HG03159 (cell line): Measurements from ENCODE around the gene STARD7.
"Not testable (repeated sequence)": the region's sequence is repeated elsewhere in the genome, so short reads cannot be mapped to it uniquely, and the experiment has no call there.

Experiments used
- ATAC-seq: cut with Tn5 transposase; IDR thresholded peaks from one replicate; pipeline ENCODE4 v1.9.1; 2021; ENCODE audit warnings: mild to moderate bottlenecking, moderate library complexity; ENCODE audit not compliant: unreplicated experiment

The STARD7 gene

GRCh38 chr2:96208143-96209010 lies at the start of gene STARD7:
Gene STARD7, minus strand, starts transcription at chr2:96208827. Its CDS starts 393 bp downstream, at chr2:96208434.
- ATAC-seq: peak; percentile 91

GRCh38 chr2:96257744-96258143 lies 49.1 kb upstream of the STARD7 start:
- ATAC-seq: not testable (repeated sequence)

GRCh38 chr2:96256611-96257113 lies 48.0 kb upstream of the STARD7 start:
- ATAC-seq: no peak

GRCh38 chr2:96254571-96254970 lies 45.9 kb upstream of the STARD7 start:
- no peak for ATAC-seq

- no peak for ATAC-seq
Observed at GRCh38 chr2:96253006-96253405, 44.4 kb upstream of the STARD7 start.

- no peak for ATAC-seq
Observed at GRCh38 chr2:96252526-96252925, 43.9 kb upstream of the STARD7 start.

GRCh38 chr2:96251721-96252292 lies 43.2 kb upstream of the STARD7 start:
- ATAC-seq: no peak

- no peak for ATAC-seq
Observed at GRCh38 chr2:96250188-96250587, 41.6 kb upstream of the STARD7 start.

- ATAC-seq: no peak
Observed at GRCh38 chr2:96249654-96250053, 41.0 kb upstream of the STARD7 start.

GRCh38 chr2:96248624-96249023 lies 40.0 kb upstream of the STARD7 start:
- no peak for ATAC-seq

- no peak for ATAC-seq
Observed at GRCh38 chr2:96247896-96248295, 39.3 kb upstream of the STARD7 start.

GRCh38 chr2:96247009-96247408 lies 38.4 kb upstream of the STARD7 start:
- no peak for ATAC-seq

- ATAC-seq: no peak
Observed at GRCh38 chr2:96245609-96246390, 37.2 kb upstream of the STARD7 start.

- ATAC-seq: no peak
Observed at GRCh38 chr2:96243843-96244242, 35.2 kb upstream of the STARD7 start.

GRCh38 chr2:96241900-96242611 lies 33.4 kb upstream of the STARD7 start:
- peak; percentile 81 for ATAC-seq

GRCh38 chr2:96241227-96241626 lies 32.6 kb upstream of the STARD7 start:
- no peak for ATAC-seq

- ATAC-seq: no peak
Observed at GRCh38 chr2:96240341-96241038, 31.9 kb upstream of the STARD7 start.

GRCh38 chr2:96239745-96240264 lies 31.2 kb upstream of the STARD7 start:
- ATAC-seq: no peak

- ATAC-seq: no peak
Observed at GRCh38 chr2:96239091-96239490, 30.5 kb upstream of the STARD7 start.

GRCh38 chr2:96238266-96238665 lies 29.6 kb upstream of the STARD7 start:
- no peak for ATAC-seq
